Erythroblast (primary cell): ENCODE measurements around the gene PRR29.

Experiments
- GATA1 ChIP-seq: IDR thresholded peaks from 2 replicates; pipeline ENCODE4 v1.6.1; 2011; ENCODE audit warnings: low read depth, mild to moderate bottlenecking, control low read depth, low read length, moderate library complexity
- POLR2A ChIP-seq: IDR thresholded peaks from 2 replicates; pipeline ENCODE4 v1.6.1; 2011; ENCODE audit warnings: mild to moderate bottlenecking, low read length

GRCh38 chr17:64039106-64039400, 40.9 kb downstream of the PRR29 start:
- no peak for TF ChIP-seq POLR2A
- TF ChIP-seq GATA1: no peak
